ENCODE data around the gene FAM193A. TPM values are rescaled to one million over a fixed set of nuclear protein-coding genes. Genes with fewer than 3 reads are reported as not detected.

The FAM193A gene
- total RNA-seq, 1 experiment from 2014 or later = 38.8 TPM

DNA sequence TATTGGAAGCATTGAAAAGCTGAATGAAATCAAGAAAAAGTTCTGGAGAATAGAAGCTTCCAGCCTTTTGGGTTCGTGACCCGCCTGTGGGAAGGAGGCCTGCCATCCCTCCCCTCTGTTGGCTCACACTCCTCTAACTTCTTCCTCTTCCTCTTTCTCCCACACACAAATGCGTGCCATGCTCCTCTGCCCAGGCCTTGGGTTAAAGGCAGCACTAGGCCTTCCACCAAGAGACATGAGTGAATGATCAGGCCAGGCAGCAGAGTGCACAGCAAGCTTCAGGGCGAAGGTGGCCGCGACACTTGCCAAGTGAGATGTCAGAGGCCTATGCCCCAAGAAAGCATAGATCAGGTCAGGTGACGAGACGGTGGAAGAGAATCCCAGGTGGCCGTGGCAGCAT, 38.4 kb downstream of the FAM193A start:
- Histone ChIP-seq H4K20me1 (ENCODE audit: insufficient read depth, low read depth, low read length) (peaks cover 15% of the 10 kb centered on the region; the same call in 1 of the 2 replicates), H3K27me3 (ENCODE audit: low read length) (no peaks in the 10 kb centered on the region), H3K79me2 (ENCODE audit: low read length) (peaks cover 100% of the 10 kb centered on the region)

DNA sequence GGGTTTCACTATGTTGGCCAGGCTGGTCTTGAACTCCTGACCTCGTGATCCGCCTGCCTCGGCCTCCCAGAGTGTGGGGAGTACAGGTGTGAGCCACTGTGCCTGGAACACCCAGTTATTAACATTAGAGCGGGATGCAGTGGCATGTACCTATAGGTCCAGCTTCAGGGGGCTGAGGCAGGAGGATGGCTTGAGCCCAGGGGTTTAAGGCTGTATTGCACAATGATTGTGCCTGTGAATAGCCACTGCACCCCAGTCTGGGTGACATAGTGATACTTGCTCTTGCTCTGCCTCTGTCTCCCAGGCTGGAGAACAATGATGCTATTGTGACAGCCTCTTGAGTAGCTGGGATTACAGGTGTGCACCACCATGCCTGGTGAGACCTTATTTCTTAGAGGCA, 39.8 kb downstream of the FAM193A start:
- Histone ChIP-seq H2AFZ (ENCODE audit: low read length) (no peak overlapping the region), H3K9me3 (ENCODE audit: low read length) (no peaks in the 10 kb centered on the region), H3K27ac (ENCODE audit: low read length) (no peak overlapping the region), H3K36me3 (ENCODE audit: insufficient read depth, low read length) (peaks cover 2% of the 10 kb centered on the region; the same call in 1 of the 2 replicates), H3K9ac (ENCODE audit: low read length) (no peak overlapping the region), H4K20me1 (ENCODE audit: insufficient read depth, low read depth, low read length) (0 out of 2 replicates have a peak, but pooled peaks cover 4% of the 10 kb centered on the region), H3K4me1 (ENCODE audit: low read length) (no peaks in the 10 kb centered on the region), H3K79me2 (ENCODE audit: low read length) (peaks cover 99% of the 10 kb centered on the region), H3K4me3 (ENCODE audit: low read length) (no peak overlapping the region), H3K4me2 (ENCODE audit: low read depth, low read length, poor library complexity, severe bottlenecking) (no peak overlapping the region), H3K27me3 (ENCODE audit: low read length) (no peaks in the 10 kb centered on the region), H3K9me2 (replicated peaks; ENCODE audit: insufficient read depth, low read length) (no peaks in the 10 kb centered on the region)
- no peak for DNase-seq

More for the DNA sequence above, 38.4 kb downstream of the FAM193A start:
- H3K9me3 ChIP-seq (ENCODE audit: low read length) = no peaks in the 10 kb centered on the region
- DNase-seq = no peak
- H3K4me3 ChIP-seq (ENCODE audit: low read length) = no peak overlapping the region
- H3K9ac ChIP-seq (ENCODE audit: low read length) = no peak overlapping the region
- H2AFZ ChIP-seq (ENCODE audit: low read length) = no peak overlapping the region
- H3K4me2 ChIP-seq (ENCODE audit: low read depth, low read length, poor library complexity, severe bottlenecking) = no peak overlapping the region
- no peak overlapping the region for H3K27ac ChIP-seq (ENCODE audit: low read length)
- H3K4me1 ChIP-seq (ENCODE audit: low read length) = peaks cover 5% of the 10 kb centered on the region
- peaks cover 2% of the 10 kb centered on the region; the same call in 1 of the 2 replicates for H3K36me3 ChIP-seq (ENCODE audit: insufficient read depth, low read length)
- H3K9me2 ChIP-seq (replicated peaks; ENCODE audit: insufficient read depth, low read length) = no peaks in the 10 kb centered on the region

DNA sequence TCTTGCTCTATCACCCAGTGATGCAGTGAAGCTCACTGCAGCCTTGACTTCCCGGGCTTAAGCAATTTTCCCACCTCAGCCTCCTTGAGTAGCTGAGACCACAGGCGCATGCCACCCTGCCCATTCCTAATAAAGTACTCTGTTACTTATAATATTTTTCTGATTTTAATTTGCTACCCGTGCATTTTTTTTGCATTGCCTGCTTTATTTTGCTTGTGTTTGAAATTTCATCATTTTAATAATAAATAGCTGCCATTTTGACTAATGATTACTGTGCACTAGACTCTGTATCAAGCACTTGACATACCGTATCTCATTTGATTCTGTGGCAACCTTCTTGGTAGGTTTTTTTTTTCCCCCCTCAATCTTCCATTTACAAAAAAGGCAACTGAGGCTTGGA, 41.7 kb downstream of the FAM193A start:
- Histone ChIP-seq H3K4me3 (ENCODE audit: low read length) (no peak overlapping the region), H3K9ac (ENCODE audit: low read length) (no peak overlapping the region), H2AFZ (ENCODE audit: low read length) (no peak overlapping the region), H3K27ac (ENCODE audit: low read length) (no peak overlapping the region), H3K36me3 (ENCODE audit: insufficient read depth, low read length) (peaks cover 2% of the 10 kb centered on the region; the same call in 1 of the 2 replicates), H3K9me2 (replicated peaks; ENCODE audit: insufficient read depth, low read length) (no peaks in the 10 kb centered on the region), H4K20me1 (ENCODE audit: insufficient read depth, low read depth, low read length) (0 out of 2 replicates have a peak, but pooled peaks cover 4% of the 10 kb centered on the region), H3K9me3 (ENCODE audit: low read length) (no peaks in the 10 kb centered on the region), H3K4me1 (ENCODE audit: low read length) (no peaks in the 10 kb centered on the region), H3K79me2 (ENCODE audit: low read length) (peaks cover 99% of the 10 kb centered on the region), H3K4me2 (ENCODE audit: low read depth, low read length, poor library complexity, severe bottlenecking) (no peak overlapping the region), H3K27me3 (ENCODE audit: low read length) (no peaks in the 10 kb centered on the region)
- DNase-seq = no peak

DNA sequence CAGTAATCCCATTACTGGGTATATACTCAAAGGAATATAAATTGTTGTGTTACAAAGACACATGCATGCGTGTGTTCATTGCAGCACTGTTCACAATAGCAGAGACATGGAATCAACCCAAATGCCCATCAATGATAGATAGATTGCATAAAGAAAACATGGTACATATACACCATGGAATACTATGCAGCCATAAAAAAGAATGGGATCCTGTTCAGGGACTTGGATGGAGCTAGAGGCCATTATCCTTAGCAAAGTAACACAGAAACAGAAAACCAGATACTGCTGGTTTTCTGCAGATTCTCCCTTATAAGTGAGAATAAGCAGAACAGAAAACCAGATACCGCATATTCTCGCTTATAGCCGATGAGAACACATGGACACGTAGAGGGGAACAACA, 43.5 kb downstream of the FAM193A start:
- H3K4me2 ChIP-seq (ENCODE audit: low read depth, low read length, poor library complexity, severe bottlenecking) = no peak overlapping the region
- peaks cover 99% of the 10 kb centered on the region for H3K79me2 ChIP-seq (ENCODE audit: low read length)
- peaks cover 2% of the 10 kb centered on the region; the same call in 1 of the 2 replicates for H3K36me3 ChIP-seq (ENCODE audit: insufficient read depth, low read length)
- no peaks in the 10 kb centered on the region for H3K9me2 ChIP-seq (replicated peaks; ENCODE audit: insufficient read depth, low read length)
- DNase-seq = no peak
- no peaks in the 10 kb centered on the region for H4K20me1 ChIP-seq (ENCODE audit: insufficient read depth, low read depth, low read length)
- H3K4me1 ChIP-seq (ENCODE audit: low read length) = no peaks in the 10 kb centered on the region
- H2AFZ ChIP-seq (ENCODE audit: low read length) = no peak overlapping the region
- H3K9me3 ChIP-seq (ENCODE audit: low read length) = no peaks in the 10 kb centered on the region
- H3K27me3 ChIP-seq (ENCODE audit: low read length) = no peaks in the 10 kb centered on the region
- H3K9ac ChIP-seq (ENCODE audit: low read length) = no peak overlapping the region
- H3K27ac ChIP-seq (ENCODE audit: low read length) = no peak overlapping the region
- H3K4me3 ChIP-seq (ENCODE audit: low read length) = no peak overlapping the region

DNA sequence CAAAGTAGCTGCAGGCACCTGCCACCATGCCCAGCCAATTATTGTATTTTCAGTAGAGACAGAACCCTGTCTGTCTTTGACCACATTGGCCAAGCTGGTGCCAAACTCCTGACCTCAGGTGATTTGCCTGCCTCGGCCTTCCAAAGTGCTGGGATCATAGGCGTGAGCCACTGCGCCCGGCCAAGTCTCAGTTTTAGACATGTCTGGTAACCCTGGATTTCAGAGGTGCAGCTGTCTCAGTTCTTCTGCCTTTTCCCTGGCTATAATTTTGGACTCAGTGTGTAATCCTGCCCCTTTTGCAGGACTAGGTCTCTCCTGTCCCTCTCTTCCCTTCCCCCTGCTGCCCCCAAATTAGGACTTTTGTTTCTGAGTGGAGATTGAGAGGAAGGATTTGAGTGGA, 46.6 kb downstream of the FAM193A start:
- no peaks in the 10 kb centered on the region for H3K27me3 ChIP-seq (ENCODE audit: low read length)
- 0 out of 2 replicates have a peak, but pooled peaks cover 8% of the 10 kb centered on the region for H4K20me1 ChIP-seq (ENCODE audit: insufficient read depth, low read depth, low read length)
- H3K9ac ChIP-seq (ENCODE audit: low read length) = no peak overlapping the region
- H3K36me3 ChIP-seq (ENCODE audit: insufficient read depth, low read length) = no peaks in the 10 kb centered on the region
- H3K9me2 ChIP-seq (replicated peaks; ENCODE audit: insufficient read depth, low read length) = no peaks in the 10 kb centered on the region
- DNase-seq = no peak
- H3K79me2 ChIP-seq (ENCODE audit: low read length) = peaks cover 99% of the 10 kb centered on the region
- peaks cover 27% of the 10 kb centered on the region for H3K4me1 ChIP-seq (ENCODE audit: low read length)
- H2AFZ ChIP-seq (ENCODE audit: low read length) = no peak overlapping the region
- H3K4me3 ChIP-seq (ENCODE audit: low read length) = no peak overlapping the region
- H3K9me3 ChIP-seq (ENCODE audit: low read length) = no peaks in the 10 kb centered on the region
- H3K27ac ChIP-seq (ENCODE audit: low read length) = no peak overlapping the region
- H3K4me2 ChIP-seq (ENCODE audit: low read depth, low read length, poor library complexity, severe bottlenecking) = no peak overlapping the region

DNA sequence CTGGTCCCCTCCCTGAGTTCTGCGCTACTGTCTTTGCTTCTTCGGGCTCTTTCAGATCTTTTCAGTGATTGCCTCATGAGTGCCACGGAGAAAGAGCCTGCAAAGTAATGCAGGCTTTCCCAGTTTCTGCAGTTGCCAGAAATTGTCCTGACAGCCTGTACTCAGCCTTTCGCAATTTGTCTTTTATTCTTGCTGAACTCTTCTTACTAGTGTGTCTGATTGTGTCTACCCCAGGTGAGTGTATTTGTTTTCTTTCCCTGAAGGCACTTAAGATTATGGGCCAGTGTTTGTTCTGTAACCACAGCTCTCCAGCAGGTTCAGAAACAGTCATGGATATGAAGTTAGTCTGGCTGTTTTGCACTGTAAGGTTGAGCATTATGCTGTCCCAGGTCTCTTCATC, 47.1 kb downstream of the FAM193A start:
- H3K4me1 ChIP-seq (ENCODE audit: low read length) = peaks cover 31% of the 10 kb centered on the region
- H2AFZ ChIP-seq (ENCODE audit: low read length) = no peak overlapping the region
- no peaks in the 10 kb centered on the region for H3K9me2 ChIP-seq (replicated peaks; ENCODE audit: insufficient read depth, low read length)
- no peak overlapping the region for H3K4me3 ChIP-seq (ENCODE audit: low read length)
- H3K9ac ChIP-seq (ENCODE audit: low read length) = no peak overlapping the region
- no peak overlapping the region for H3K27ac ChIP-seq (ENCODE audit: low read length)
- H4K20me1 ChIP-seq (ENCODE audit: insufficient read depth, low read depth, low read length) = 0 out of 2 replicates have a peak, but pooled peaks cover 11% of the 10 kb centered on the region
- H3K4me2 ChIP-seq (ENCODE audit: low read depth, low read length, poor library complexity, severe bottlenecking) = no peak overlapping the region
- no peaks in the 10 kb centered on the region for H3K36me3 ChIP-seq (ENCODE audit: insufficient read depth, low read length)
- DNase-seq = no peak
- no peaks in the 10 kb centered on the region for H3K9me3 ChIP-seq (ENCODE audit: low read length)
- no peaks in the 10 kb centered on the region for H3K27me3 ChIP-seq (ENCODE audit: low read length)
- H3K79me2 ChIP-seq (ENCODE audit: low read length) = peaks cover 99% of the 10 kb centered on the region

DNA sequence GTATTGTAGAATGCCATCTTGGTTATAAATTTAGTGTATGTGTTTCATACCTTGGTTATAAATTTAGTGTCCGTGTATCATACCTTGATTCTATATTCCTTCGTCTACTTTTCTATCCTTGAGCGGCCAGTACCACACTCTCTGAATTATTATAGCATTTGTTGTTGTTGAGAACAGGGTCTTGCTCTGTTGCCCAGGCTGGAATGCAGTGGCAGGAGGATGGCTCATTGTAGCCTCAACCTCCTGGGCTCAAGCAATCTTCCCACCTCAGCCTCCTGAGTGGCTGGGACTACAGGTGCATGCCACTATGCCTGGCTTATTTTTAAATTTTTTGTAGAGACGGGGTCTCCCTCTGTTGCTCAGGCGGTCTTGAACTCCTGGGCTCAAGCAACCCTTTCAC, 50.1 kb downstream of the FAM193A start:
- DNase-seq = no peak
- no peaks in the 10 kb centered on the region for H3K27me3 ChIP-seq (ENCODE audit: low read length)
- no peak overlapping the region for H2AFZ ChIP-seq (ENCODE audit: low read length)
- no peaks in the 10 kb centered on the region for H3K9me3 ChIP-seq (ENCODE audit: low read length)
- no peak overlapping the region for H3K4me3 ChIP-seq (ENCODE audit: low read length)
- no peaks in the 10 kb centered on the region for H3K36me3 ChIP-seq (ENCODE audit: insufficient read depth, low read length)
- peak overlapping the region; percentile 64 for H3K4me2 ChIP-seq (ENCODE audit: low read depth, low read length, poor library complexity, severe bottlenecking)
- peaks cover 98% of the 10 kb centered on the region for H3K79me2 ChIP-seq (ENCODE audit: low read length)
- no peak overlapping the region for H3K9ac ChIP-seq (ENCODE audit: low read length)
- H3K27ac ChIP-seq (ENCODE audit: low read length) = peak overlapping the region; percentile 66
- 0 out of 2 replicates have a peak, but pooled peaks cover 11% of the 10 kb centered on the region for H4K20me1 ChIP-seq (ENCODE audit: insufficient read depth, low read depth, low read length)
- no peaks in the 10 kb centered on the region for H3K9me2 ChIP-seq (replicated peaks; ENCODE audit: insufficient read depth, low read length)
- H3K4me1 ChIP-seq (ENCODE audit: low read length) = peaks cover 50% of the 10 kb centered on the region

DNA sequence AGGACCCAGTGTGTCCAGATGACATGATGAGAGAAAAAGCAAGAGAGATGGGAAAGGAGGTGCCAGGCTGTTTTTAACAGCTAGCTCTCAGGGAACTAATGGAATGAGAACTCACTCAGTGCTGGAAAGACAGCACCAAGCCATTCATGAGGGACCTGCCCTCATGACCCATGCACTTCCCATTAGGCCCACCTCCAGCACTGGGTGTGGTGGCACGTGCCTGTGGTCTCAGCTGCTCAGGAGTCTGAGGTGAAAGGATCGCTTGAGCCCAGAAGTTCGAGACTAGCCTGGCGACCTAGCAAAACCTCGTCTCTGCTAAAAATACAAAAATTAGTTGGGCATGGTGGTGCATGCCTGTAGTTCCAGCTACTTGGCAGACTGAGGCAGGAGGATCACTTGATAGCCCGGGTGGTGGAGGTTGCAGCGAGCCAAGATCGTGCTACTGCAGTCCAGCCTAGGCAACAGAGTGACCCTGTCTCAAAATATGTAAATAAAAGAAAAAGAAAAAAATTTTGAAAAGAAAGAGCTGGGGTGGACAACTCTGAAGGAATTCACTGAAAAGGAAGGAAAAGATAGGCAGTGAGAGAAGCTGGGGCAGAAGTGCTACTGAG, 50.9 kb downstream of the FAM193A start:
- 0 out of 2 replicates have a peak, but pooled peaks cover 11% of the 10 kb centered on the region for H4K20me1 ChIP-seq (ENCODE audit: insufficient read depth, low read depth, low read length)

More for the DNA sequence above, 50.9 kb downstream of the FAM193A start:
- H3K27ac ChIP-seq (ENCODE audit: low read length) = peak overlapping the region; percentile 66
- peaks cover 57% of the 10 kb centered on the region for H3K4me1 ChIP-seq (ENCODE audit: low read length)
- no peak overlapping the region for H2AFZ ChIP-seq (ENCODE audit: low read length)
- H3K79me2 ChIP-seq (ENCODE audit: low read length) = peaks cover 98% of the 10 kb centered on the region
- H3K9ac ChIP-seq (ENCODE audit: low read length) = peak overlapping the region; percentile 37; the same call in 1 of the 2 replicates
- no peaks in the 10 kb centered on the region for H3K27me3 ChIP-seq (ENCODE audit: low read length)
- no peaks in the 10 kb centered on the region for H3K9me2 ChIP-seq (replicated peaks; ENCODE audit: insufficient read depth, low read length)
- DNase-seq = no peak
- no peaks in the 10 kb centered on the region for H3K9me3 ChIP-seq (ENCODE audit: low read length)
- H3K4me3 ChIP-seq (ENCODE audit: low read length) = 0 out of 2 replicates have a peak overlapping the region, but pooled peaks have one; percentile 40
- no peaks in the 10 kb centered on the region for H3K36me3 ChIP-seq (ENCODE audit: insufficient read depth, low read length)
- H3K4me2 ChIP-seq (ENCODE audit: low read depth, low read length, poor library complexity, severe bottlenecking) = peak overlapping the region; percentile 64
